WERI-Rb-1 (cell line): ENCODE measurements around the gene ZBTB48.
"Not testable (repeated sequence)": the region's sequence is repeated elsewhere in the genome, so short reads cannot be mapped to it uniquely, and the experiment has no call there.

Source experiments
- DNase-seq: peaks from one replicate; pipeline ENCODE4 v3.0.0-alpha.2; 2020
- H3K27ac ChIP-seq: fragments of 250-450 bp; sonication (Bioruptor Pico); 2 replicates; pipeline ENCODE4 v1.5.1; 2020; ENCODE audit warnings: mild to moderate bottlenecking, moderate library complexity
- H3K27me3 ChIP-seq: fragments of 250-450 bp; sonication (Bioruptor Pico); 2 replicates; pipeline ENCODE4 v1.5.1; 2021; ENCODE audit warnings: mild to moderate bottlenecking, low read depth, moderate library complexity; ENCODE audit not compliant: insufficient read depth, severe bottlenecking
- H3K36me3 ChIP-seq: fragments of 250-450 bp; sonication (Bioruptor Pico); 2 replicates; pipeline ENCODE4 v1.5.1; 2020; ENCODE audit warnings: mild to moderate bottlenecking, moderate library complexity
- H3K4me3 ChIP-seq: 2 replicates; pipeline ENCODE4 v1.5.1; 2011; ENCODE audit warnings: low read depth, mild to moderate bottlenecking, control low read depth, low read length
- H3K9me3 ChIP-seq: fragments of 250-450 bp; sonication (Bioruptor Pico); 2 replicates; pipeline ENCODE4 v1.5.1; 2021; ENCODE audit warnings: mild to moderate bottlenecking, moderate library complexity; ENCODE audit not compliant: severe bottlenecking
- TF ChIP-seq, protein P1 (sequence below): IDR thresholded peaks from 2 replicates; pipeline ENCODE4 v1.5.1; 2011; ENCODE audit warnings: low read depth, mild to moderate bottlenecking, control low read depth, inconsistent platforms, low read length

ZBTB48 gene

DNA sequence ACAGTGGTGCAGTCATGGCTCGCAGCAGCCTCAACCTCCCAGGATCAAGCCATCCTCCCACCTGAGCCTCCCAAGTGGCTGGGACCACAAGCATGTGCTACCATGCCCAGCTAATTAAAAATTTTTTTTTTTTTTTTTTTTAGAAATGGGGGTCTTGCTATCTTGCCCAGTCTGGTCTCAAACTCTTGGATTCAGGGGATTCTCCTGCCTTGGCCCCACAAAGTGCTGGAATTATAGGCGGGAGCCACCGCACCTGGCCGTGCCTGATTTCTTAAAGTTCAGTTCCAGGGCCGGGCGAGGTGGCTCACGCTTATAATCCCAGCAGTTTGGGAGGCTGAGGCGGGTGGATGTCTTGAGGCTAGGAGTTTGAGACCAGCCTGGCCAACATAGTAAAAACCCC, 51.3 kb downstream of the ZBTB48 start:
- Histone ChIP-seq H3K4me3 (no peak overlapping the region), H3K27me3 (no peaks in the 10 kb centered on the region), H3K27ac (no peak overlapping the region), H3K9me3 (no peaks in the 10 kb centered on the region), H3K36me3 (peaks cover 79% of the 10 kb centered on the region)
- no peak for DNase-seq
- TF ChIP-seq, protein P1, sequence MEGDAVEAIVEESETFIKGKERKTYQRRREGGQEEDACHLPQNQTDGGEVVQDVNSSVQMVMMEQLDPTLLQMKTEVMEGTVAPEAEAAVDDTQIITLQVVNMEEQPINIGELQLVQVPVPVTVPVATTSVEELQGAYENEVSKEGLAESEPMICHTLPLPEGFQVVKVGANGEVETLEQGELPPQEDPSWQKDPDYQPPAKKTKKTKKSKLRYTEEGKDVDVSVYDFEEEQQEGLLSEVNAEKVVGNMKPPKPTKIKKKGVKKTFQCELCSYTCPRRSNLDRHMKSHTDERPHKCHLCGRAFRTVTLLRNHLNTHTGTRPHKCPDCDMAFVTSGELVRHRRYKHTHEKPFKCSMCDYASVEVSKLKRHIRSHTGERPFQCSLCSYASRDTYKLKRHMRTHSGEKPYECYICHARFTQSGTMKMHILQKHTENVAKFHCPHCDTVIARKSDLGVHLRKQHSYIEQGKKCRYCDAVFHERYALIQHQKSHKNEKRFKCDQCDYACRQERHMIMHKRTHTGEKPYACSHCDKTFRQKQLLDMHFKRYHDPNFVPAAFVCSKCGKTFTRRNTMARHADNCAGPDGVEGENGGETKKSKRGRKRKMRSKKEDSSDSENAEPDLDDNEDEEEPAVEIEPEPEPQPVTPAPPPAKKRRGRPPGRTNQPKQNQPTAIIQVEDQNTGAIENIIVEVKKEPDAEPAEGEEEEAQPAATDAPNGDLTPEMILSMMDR, result no peak

DNA sequence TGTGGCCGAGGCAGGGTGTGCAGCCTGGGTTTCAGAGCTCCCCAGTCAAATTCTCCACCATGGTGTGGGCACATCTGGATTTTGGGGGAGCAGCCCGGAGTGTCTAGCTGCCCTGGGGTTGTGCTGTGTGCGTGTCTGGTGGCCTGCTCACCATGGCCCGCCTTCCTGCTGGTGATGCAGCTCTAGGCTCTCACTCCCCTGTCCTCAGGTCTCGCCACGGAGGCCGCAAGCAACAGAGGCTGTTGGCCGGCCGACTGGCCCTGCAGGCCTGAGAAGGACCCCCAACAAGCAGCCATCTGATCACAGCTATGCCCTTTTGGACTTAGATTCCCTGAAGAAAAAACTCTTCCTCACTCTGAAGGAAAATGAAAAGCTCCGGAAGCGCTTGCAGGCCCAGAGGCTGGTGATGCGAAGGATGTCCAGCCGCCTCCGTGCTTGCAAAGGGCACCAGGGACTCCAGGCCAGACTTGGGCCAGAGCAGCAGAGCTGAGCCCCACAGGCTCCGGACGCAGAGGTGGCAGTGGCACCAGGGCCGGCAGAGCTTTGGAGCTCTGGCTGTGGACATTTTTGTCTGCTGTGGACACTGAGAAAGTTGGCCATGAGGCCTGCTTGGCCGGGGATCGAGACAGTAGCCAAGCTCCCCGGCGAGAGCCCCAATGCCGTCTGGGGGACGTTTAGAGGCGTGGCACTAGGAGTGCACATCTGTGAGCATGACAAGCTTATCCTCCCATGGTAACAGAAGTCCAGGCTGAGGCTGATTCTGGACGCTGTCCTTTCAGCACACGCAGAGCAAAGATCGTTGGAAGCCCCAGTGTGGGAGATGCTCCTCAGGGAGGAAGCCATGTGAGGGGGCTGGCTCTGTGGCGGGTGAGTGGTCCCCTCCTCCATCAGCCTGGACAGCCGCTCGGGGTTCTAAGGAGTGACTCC, 53.1 kb downstream of the ZBTB48 start:
- TF ChIP-seq, protein P1, result no peak
- DNase-seq, result no peak
- H3K27ac ChIP-seq, result no peak overlapping the region
- H3K4me3 ChIP-seq, result no peak overlapping the region
- H3K9me3 ChIP-seq, result no peaks in the 10 kb centered on the region
- no peaks in the 10 kb centered on the region for H3K27me3 ChIP-seq
- H3K36me3 ChIP-seq, result peaks cover 81% of the 10 kb centered on the region

DNA sequence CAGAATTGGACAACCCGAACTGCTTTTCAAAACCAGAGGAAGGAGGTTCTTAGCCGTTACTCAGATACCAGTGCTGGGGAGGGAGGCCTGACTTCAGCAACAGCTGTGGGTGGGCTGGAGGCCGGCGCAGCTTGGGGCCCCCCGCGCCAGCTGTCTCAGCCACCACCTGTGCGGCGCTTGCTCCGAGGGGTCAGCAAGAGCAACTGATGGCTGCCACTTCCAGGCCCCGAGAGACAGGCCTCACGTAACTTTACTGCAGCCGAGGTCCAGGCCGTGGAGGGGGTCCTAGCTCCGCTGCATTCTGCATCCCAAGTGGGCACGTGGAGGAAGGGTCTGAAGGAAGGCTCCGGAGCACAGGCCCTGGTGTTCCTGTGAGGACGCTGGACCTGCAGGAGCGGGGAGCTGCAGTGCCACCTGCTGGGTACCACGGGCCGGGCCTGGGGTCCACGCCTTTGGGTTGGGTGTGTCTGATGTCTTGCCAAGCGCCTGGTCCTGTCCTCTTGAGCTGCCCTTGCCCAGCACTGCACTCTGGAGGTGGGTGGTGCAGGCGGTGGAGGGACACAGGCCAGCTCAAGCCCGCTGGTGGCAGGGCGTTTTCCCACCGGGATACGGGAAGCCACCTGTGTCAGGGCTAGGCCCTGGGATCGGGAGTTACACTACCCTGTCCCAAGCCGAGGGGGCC, 54.7 kb downstream of the ZBTB48 start:
- peaks cover 80% of the 10 kb centered on the region for H3K36me3 ChIP-seq
- H3K27ac ChIP-seq, result peak overlapping the region; percentile 8; the same call in 1 of the 2 replicates
- no peak overlapping the region for H3K4me3 ChIP-seq
- no peaks in the 10 kb centered on the region for H3K9me3 ChIP-seq
- H3K27me3 ChIP-seq, result no peaks in the 10 kb centered on the region
- TF ChIP-seq, protein P1, result peak; percentile 91
- DNase-seq, result peak; percentile 77

DNA sequence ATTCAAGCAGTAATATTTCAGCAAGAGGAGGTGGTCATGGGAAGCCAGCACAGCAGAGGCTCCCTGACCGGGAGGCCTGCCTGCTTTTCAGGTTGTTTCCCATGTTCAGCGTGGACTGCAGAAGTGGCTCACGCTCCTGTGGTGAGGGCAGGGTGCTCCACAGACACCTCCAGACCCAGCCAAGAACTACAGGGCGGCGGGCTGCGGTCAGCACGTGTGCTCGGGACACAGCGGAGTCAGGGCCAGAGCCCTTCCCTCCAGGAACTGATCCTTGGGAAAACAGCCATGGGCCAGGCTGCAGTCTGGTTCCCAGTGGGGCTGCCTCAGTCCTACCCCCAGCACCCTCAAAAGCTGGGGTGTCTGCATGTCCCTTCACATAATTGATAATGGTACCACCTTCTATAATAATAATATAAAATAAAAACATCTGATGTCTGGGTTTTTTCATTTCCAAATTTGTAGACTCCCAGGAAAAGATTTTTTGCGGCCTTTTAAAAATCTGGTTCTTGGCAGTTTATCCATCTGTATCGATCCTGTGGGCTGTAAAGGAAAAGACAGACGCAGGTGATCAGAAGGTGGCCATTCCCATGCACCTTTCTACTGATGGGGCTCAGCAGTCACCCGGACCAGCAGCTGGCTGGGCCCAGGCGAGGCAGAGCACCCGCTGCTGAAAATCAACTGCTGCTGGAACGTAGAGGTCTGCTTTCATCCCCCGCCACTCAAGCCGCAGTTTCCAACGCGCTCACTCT, 55.5 kb downstream of the ZBTB48 start:
- peaks cover 76% of the 10 kb centered on the region for H3K36me3 ChIP-seq
- TF ChIP-seq, protein P1, result no peak
- no peak overlapping the region for H3K4me3 ChIP-seq
- no peak overlapping the region for H3K27ac ChIP-seq
- H3K9me3 ChIP-seq, result no peaks in the 10 kb centered on the region
- no peaks in the 10 kb centered on the region for H3K27me3 ChIP-seq
- no peak for DNase-seq

DNA sequence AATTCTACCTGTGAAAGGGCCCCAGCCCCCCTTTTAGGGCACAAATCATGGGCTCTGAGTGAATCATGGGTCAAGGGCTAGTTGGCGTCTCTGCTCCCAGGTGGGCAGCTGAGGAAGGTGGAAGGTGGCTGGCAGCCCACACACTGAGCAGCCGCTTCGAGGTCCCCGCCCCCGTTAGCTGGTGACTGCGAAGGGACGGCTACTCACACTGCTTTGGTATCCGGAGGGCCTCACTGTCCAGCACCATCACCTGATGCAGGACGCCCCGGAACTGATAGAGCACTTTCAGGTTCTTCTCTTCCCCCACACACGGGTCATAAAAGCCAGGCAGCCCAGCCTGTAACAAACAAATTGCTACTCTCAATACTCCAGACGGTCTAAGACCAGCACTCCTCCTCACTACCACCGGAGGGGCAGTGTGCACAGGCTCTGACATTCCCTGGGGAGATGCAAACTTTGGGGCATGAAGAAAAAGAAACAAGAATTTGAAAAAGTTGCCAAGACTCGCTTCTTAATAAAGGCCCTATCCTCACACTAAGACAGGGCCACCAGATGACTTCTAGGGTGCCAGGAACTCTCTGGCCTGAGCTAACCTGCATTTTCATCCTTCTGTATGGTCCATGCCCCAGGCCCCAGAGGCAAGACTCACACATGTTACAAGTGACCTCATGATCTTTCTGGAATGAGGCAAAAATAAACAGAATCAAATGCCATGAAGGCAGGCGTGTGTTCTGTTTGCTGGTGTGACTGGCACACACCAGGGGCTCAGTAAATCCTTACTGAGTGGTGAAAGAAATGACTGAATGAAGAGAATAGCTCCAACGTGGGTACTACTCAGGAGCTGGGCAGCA, 56.3 kb downstream of the ZBTB48 start:
- TF ChIP-seq, protein P1, result no peak
- H3K27ac ChIP-seq, result no peak overlapping the region
- no peaks in the 10 kb centered on the region for H3K27me3 ChIP-seq
- no peaks in the 10 kb centered on the region for H3K9me3 ChIP-seq
- no peak for DNase-seq
- no peak overlapping the region for H3K4me3 ChIP-seq
- H3K36me3 ChIP-seq, result peaks cover 84% of the 10 kb centered on the region

DNA sequence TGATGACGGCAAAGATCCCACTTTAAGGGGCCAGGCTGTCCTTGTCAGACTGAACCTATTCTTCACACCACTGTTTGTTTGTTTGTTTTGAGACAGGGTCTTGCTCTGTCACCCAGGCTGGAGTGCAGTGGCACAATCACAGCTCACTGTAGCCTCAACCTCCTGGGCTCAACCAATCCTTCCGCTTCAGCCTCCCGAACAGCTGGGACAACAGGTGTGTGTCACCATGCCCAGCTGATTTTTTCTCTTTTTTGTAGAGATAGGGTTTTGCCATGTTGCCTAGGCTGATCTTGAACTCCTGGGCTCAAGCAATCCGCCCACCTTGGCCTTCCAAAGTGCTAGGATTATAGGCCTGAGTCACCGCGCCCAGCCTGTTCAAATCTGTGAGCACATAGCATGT, 57.0 kb downstream of the ZBTB48 start:
- H3K4me3 ChIP-seq, H3K9me3 ChIP-seq, H3K27me3 ChIP-seq, H3K27ac ChIP-seq, DNase-seq: not testable (repeated sequence)
- H3K36me3 ChIP-seq, result peaks cover 87% of the 10 kb centered on the region
